Muscle of back (tissue), 13 donors: ENCODE data around the gene CSTA. TPM values are rescaled to one million over a fixed set of nuclear protein-coding genes. Genes with fewer than 3 reads are reported as not detected.

Experiments
- DNase-seq, 3 donors: peaks; one replicate each; pipeline versions ENCODE4 v3.0.0 to v3.0.0-alpha.2; 2013
- long read RNA-seq, 9 donors: transcript quantifications; one replicate each; lab custom pipeline, GENCODE V29; 2026
- polyA plus RNA-seq, 10 donors: library from polyadenylated mRNA; unstranded; fragments of 120-200 nt; gene quantifications; one replicate each; pipeline ENCODE4 v1.2.1, GENCODE V29; 2013; ENCODE audit not compliant: insufficient read length in 10 of 10

The CSTA gene, protein sequence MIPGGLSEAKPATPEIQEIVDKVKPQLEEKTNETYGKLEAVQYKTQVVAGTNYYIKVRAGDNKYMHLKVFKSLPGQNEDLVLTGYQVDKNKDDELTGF
- 1 to 10 TPM in 3 of 10 donors, under 1 TPM in 7; 0.31 to 4.1 (median 0.73) TPM for polyA plus RNA-seq
- long read RNA-seq, donor 1: 0 reads
- long read RNA-seq, donor 2: 0 reads
- long read RNA-seq, donor 3: 0 reads
- long read RNA-seq, donor 4: 0 reads
- long read RNA-seq, donor 5: 0 reads
- long read RNA-seq, donor 6, partial matches to known transcripts: 0 of 1 reads
- long read RNA-seq, donor 6, other reads (novel, unspliced or antisense): 0 of 1 reads
- long read RNA-seq, donor 7, partial matches to known transcripts: 0 of 3 reads
- long read RNA-seq, donor 7, other reads (novel, unspliced or antisense): 0 of 3 reads
- long read RNA-seq, donor 8, transcript CSTA-201 (3 exons, 751 nt): major isoform, 5 of 5 reads
- long read RNA-seq, donor 8, partial matches to known transcripts: 0 of 5 reads
- long read RNA-seq, donor 8, other reads (novel, unspliced or antisense): 0 of 5 reads
- long read RNA-seq, donor 9: 0 reads

DNA sequence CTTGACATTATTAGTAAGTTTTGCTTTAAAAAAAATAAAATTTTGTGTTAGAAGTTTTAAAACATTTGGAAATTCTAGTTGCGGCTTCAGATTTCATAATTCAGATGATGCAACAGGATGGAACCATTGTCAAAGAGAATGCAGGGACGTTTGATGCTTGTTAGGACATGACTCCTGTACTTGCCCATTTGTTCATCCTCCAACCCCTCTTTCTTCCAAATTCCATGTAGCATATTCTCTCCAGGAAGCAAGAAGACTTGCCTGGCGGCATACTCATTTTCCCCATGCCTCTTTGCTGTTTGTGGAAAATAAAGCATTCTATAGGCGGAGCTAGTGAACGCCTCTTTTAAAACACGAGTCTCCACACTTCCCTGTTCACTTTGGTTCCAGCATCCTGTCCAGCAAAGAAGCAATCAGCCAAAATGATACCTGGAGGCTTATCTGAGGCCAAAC, at the start of gene CSTA:
CSTA (plus strand) TSS at position 378 of the 453 bp plus-strand sequence; CDS start at position 423, 45 bp downstream.
- peak in 1 of 3 donors; percentile 11 for DNase-seq

DNA sequence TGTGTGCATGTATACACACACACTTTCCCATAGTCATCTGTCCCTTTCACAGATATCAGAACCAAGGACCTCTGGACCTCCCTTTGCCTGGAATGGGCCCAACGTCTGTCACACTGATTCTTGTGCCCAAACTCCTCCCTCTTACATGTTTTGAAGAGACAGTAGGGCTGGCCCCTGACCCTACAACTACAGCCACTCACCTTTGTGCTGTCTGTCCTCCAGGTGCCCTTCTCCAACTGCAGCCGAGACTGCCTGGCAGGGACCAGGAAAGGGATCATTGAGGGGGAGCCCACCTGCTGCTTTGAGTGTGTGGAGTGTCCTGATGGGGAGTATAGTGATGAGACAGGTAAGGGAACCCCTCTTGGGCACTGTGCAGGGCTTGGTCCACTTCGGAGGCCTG, 43.2 kb upstream of the CSTA start:
- no peak for DNase-seq

DNA sequence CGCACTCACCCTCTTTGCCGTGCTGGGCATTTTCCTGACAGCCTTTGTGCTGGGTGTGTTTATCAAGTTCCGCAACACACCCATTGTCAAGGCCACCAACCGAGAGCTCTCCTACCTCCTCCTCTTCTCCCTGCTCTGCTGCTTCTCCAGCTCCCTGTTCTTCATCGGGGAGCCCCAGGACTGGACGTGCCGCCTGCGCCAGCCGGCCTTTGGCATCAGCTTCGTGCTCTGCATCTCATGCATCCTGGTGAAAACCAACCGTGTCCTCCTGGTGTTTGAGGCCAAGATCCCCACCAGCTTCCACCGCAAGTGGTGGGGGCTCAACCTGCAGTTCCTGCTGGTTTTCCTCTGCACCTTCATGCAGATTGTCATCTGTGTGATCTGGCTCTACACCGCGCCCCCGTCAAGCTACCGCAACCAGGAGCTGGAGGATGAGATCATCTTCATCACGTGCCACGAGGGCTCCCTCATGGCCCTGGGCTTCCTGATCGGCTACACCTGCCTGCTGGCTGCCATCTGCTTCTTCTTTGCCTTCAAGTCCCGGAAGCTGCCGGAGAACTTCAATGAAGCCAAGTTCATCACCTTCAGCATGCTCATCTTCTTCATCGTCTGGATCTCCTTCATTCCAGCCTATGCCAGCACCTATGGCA, 41.1 kb upstream of the CSTA start:
- DNase-seq: no peak

DNA sequence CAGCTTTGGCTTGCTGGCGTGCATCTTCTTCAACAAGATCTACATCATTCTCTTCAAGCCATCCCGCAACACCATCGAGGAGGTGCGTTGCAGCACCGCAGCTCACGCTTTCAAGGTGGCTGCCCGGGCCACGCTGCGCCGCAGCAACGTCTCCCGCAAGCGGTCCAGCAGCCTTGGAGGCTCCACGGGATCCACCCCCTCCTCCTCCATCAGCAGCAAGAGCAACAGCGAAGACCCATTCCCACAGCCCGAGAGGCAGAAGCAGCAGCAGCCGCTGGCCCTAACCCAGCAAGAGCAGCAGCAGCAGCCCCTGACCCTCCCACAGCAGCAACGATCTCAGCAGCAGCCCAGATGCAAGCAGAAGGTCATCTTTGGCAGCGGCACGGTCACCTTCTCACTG, 40.6 kb upstream of the CSTA start:
- no peak for DNase-seq

DNA sequence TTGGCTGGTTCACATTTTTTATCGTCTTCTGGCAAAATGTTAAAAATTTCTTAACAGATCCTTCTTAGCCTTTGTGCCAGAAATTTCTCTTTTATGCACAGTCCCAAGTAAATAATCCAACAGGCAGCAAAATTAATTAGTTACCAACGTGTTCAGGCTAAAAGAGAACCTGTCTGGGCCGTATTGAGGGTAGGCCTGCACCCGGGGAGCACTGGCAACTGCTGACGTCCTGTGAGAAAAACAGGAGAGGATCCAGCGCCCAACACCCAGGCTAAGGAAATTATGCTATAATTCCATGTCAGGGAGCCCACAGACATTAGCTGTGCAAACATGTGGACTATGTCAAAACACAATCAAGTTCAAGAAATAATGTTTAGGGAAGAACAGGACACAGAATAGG, 30.7 kb upstream of the CSTA start:
- no peak for DNase-seq

DNA sequence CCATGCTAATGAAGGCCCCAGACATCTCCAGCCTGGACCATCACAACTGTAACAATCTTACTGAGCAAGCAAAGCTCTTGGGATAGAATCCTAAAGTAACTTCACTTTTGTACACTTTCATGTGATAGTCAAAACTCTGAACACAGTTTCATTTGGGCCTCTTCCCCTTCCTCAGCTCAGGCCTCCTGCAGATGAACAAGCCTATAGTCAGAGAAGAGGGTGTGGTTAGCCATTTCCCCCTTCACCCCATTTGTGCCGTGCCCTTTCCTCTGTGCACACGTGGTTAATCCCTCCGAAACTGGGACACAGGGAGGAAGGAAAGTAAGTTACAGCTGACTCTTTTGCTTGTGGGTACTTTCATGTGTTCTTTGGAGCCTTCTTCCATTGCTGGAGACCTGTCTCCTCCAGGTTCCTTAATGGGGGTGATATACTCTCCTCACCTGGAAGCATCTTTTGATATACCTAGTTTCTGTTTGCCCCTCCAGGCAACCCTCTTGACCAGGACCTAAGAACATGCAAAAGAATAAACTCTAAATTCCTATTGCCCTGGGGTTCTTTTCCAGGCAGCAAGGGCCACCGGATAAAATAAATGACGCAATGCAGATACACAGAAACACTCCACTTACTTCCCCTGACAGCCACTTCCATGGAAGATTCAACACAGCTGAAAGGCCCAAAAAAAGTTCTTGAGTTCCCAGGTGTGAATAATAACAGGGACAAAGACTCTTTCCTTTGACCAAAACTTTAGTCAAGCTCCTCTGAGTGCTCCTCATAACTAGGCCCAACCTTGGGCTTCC, 29.6 kb upstream of the CSTA start:
- DNase-seq: peak; percentile 1 to 26 (median 4)

DNA sequence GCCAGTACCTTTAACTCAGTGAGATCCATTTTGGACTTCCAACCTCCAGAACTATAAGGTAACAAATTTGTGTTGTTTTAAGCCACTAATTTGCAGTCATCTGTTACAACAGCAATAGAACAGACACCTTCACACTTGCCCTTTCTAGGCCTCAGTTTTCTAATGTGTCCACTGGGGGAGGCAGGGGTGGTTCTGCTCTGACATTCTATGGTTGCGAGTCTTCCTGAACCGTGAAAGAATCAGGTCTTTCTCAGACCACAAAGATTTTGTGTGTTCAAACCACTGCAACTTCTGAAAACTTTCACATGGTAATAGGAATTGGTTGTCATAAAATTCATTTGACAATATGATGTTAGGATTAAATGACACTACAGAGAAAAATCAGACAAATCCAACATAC, 26.8 kb upstream of the CSTA start:
- DNase-seq: no peak

DNA sequence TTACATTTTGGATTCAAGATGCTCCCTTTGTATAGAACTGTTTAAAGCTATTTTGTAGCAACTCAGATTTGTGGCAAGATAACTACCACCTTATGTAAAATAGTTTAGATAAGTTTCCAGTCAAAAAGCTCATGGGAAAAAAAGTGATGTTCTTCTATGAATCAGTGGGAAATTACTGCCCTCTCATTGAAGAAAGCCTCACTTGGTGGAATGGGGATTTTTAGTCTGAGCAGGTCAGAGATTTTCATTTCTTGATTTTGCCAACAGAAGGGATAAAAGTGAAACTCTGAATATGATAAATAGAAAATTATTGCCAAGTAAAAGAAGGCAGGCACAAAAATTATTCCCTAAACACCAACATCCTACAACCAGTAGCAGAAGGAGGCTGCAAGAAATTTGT, 25.8 kb upstream of the CSTA start:
- no peak for DNase-seq

DNA sequence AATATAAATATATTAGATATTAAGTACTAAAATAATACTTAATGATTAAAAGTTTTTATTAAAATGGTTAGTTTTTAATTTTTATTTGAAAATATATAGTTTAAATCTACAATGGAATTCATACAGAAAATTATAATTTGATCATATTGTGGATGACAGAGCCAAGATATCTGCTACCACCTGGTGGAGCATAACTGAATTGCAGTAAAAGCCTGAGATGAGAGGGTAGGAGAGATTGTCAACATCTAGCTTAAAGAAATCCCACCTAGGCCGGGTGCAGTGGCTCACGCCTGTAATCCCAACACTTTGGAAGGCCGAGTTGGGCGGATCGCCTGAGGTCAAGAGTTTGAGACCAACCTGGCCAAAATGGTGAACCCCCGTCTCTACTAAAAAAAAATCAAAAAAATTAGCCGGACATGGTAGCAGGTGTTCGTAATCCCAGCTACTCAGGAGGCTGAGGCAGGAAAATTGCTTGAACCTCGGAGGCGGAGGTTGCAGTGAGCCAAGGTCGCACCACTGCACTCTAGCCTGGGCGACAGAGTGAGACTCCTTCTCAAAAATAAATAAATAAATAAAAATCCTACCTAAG, 25.1 kb upstream of the CSTA start:
- DNase-seq: no peak

DNA sequence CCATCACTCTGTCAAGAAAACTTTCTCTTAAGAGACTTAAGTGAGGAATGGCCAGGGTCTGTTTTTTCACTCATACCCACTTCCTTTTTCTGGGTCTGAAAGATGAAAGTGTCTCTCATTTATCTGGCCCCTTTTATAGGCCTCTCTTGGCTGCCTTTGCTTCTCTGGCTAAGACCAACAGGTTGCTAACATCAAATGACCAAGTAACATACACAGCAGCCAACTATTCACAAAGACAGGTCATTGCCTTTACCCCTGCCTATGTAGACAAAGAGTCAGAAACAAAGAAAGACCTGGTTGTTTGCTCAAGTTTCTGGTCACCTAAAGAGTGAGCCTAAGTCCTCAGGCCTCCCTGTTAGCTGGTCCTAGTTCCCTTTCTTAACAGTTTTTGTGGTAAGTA, 24.0 kb upstream of the CSTA start:
- DNase-seq: no peak

DNA sequence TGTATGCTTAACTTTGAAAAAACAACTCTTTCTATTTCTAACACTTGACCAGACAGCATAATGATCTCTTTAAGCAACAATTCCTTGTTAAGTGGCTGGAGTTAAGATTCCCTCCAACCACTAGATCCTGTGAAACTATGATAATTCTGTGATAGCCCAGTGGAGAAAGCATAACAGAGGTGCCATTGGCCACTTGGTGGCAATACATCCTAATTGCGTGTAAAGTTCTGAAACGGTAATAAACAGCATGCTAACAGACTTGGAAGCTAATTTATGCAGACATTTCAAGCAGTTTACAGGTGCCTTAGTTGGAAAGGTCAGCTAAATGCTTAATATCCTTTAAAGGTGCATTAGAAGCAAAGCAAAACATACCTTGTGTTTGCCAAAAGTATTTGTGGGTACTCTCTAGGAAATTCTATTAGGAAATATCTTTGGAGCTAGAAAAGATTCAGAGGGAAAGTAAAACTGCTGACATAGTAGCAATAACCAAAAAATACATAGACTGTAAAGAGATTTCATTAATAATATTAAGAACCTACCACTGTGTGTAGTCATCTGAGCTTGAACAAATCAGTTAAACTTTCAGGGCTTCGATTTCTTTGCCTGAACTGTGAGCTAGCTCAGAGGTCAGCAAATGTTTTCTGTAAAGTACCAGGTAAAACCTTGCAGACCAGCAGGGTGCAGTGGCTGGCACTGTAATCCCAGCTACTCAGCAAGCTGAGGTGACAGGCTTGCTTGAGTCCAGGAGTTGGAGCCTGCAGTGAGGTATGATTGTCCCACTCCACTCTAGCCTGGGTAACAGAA, 19.0 kb upstream of the CSTA start:
- no peak for DNase-seq

DNA sequence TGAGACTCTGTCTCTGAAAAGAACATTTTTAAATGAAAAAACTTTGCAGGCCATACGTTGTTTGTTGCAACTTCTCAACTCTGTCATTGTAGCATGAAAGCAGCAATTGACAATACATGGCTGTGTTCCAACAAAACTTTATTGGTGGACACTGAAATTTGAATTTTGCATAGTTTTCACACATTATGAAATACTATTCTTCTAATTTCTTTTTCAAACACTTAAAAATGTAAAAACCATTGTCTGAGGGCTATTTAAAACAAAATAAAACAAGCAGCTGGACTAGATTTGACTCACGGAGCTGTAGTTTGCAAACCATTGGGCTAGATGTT, 18.5 kb upstream of the CSTA start:
- no peak for DNase-seq

DNA sequence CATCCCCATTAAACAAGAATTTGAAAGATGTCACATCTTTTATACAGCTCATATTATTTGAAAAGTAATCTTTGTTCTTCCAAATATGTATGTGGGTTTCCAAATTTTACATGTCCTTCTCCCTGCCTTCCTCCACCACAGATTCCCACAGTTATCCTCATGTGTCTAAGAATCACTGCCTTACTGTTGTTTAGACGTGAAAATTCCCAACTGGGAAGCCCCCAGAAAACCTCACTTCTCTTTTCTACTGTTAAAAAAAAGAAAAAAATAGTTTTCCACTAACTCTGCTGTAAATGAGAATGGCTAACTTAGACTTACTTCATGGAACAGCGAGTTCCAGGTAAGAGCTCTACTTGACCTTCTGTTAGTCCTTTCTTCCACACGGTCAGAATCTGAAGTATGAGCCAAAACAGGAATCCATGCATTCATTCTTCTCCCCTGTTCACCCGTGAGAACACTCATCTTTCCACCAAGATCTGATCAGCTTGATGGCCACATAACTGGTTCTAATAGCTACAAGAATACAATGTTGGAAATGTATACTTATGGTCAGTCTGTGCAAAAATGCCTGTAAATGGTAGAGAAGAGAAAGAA, 17.9 kb upstream of the CSTA start:
- DNase-seq: no peak

DNA sequence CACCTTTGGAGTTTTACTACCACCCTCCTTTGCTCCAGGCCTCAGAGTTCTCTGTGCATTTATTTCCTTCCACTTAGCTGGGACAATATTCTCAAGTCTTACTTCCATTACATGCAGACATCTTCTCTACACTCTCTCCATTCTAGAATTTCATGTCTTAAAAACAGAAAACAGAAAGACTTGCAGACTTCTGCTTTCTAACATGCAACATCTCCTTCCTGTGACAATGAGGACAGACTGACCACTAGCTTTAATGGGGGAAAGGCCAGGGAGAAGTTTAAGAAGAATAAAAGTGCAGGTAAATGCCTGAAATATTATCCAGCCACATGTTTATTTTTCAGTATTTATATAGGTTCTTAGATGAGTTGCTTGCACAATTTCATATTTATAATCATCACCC, 17.1 kb upstream of the CSTA start:
- no peak for DNase-seq

DNA sequence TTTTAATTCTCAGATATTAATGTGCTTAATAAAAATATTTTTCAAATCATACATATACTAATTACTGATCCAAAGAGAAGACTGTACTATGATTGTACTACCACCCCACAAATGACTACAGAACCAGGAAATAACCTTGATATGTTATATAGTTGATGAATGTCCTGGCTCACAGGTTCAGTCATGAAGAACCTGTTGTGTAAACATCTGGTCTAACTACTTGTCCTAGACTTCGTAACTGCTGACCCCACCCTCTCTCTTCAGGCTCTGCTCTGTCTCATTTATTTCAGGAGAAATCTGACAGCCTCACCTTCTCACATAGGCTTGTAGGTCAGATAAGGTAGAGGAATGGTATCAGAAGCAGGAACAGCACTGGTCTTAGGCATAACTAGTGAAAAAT, 14.7 kb upstream of the CSTA start:
- no peak for DNase-seq

DNA sequence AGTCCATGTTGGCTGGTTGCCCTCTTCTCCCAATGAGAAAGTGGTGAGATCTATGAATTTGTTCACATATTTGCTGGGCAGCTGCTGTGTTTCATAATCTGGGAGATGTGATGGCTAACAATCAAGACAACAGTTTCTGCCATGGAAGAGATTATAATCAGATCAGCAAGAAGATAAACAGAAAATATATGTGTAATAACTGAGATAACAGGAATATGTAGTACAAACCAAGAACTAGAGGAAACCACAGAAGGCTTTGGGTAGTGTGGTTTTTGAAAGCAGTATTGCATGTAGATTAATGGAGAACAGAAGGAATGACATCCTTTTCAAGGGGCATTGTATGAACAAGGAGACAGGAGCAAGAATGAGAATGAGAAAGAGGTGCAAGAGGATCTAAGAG, 12.2 kb upstream of the CSTA start:
- no peak for DNase-seq

DNA sequence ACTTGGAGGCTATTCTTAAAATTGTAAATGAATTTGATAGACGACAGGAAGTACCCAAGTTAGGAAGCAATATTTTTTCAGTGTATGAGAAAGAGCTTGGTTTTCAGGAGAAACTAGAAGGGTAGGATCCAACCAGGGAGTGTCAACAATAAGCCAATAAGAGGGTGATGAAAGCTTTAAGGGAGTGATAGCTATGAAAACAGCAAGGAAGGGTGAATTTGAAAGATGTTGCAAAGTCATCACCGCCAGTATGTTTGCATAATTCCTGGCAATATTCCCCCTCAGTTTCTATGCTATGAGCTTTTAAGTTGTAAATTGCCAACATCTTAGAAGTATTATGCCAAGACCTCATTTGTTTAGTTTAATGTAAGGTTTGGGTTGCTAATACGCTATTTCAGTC, 11.8 kb upstream of the CSTA start:
- DNase-seq: no peak

DNA sequence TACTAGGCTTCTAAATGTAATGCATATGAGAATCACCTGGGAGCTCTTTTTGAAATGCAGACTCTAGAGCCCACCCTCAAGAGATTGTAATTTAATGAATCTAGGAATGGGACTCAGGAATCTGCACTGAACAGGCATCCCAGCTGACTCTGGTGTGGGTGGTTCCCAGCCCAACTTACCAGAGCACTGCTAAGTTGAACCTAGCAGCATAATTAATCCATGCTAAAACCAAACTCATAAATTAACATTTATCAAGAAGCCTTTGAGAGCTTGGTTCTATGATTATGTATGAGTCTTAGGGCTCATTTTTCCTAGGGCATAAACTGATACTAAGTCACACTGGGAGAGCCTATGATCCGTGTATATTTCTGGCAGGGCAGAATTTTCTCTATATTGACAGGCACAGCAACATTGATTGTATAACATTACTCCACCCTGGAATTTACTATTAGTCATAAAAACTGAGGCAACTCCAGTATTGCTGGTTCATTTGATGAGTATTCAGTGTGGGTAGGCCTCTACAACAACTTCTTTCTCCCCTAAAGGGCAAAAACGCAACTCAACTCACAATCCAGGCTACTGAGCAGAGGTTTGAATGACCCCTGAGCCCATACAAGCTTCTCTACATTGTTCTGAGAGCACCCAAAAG, 10.7 kb upstream of the CSTA start:
- DNase-seq: no peak

DNA sequence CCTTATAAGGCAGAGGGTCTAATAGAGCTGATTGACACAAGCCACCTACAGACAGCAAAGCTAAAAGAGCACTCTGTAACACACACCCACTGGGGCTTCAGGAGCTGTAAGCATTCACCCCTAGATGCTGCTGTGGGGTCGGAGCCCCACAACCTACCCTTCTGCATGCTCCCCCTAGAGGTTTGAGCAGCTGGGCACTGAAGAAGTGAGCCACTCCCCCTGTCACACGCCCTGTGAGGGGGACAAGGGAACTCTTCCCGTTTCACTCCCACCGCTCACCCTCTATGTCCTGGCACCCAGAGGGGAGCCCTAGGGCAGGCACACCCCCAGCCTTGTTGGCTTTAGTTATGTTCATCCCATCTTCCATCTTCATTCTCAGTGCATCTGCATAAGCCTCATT, 9.4 kb upstream of the CSTA start:
- DNase-seq: no peak

DNA sequence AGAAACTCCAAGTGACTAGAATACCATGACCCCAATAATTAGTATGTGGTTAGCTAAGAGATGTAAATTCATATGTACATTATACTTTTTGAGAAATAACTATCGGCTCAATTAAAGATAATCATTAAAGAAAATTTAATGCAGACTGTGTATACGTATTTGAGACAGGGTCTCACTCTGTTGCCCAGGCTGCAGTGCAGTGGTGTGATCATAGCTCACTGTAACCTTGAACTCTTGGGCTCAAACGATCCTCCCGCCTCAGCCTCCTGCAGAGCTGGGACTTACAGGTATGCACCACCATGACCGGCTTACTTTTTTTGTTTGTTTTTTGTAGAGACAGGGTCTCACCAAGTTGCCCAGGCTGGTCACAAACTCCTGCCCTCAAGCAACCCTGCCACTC, 8.7 kb upstream of the CSTA start:
- no peak for DNase-seq
